GM19328 (cell line): ENCODE results near the gene STARD7.

Source experiments
- ATAC-seq: cut with Tn5 transposase; IDR thresholded peaks from one replicate; pipeline ENCODE4 v1.9.1; 2021; ENCODE audit warnings: mild to moderate bottlenecking, moderate library complexity; ENCODE audit not compliant: unreplicated experiment

The STARD7 gene

GRCh38 chr2:96138179-96139145, 70.2 kb downstream of the STARD7 start, which contains the start of gene ASTL:
TSS of gene ASTL (minus strand) at chr2:96138502. CDS start at chr2:96138436, 66 bp downstream.
- ATAC-seq, result no peak

- ATAC-seq, result no peak
These were observed 71.1 kb downstream of the STARD7 start for GRCh38 chr2:96137321-96138178.

GRCh38 chr2:96136129-96136720, 72.4 kb downstream of the STARD7 start:
- no peak for ATAC-seq

- ATAC-seq, result no peak
These were observed 73.0 kb downstream of the STARD7 start for GRCh38 chr2:96135621-96136020.

- no peak for ATAC-seq
These were observed 73.5 kb downstream of the STARD7 start for GRCh38 chr2:96135171-96135570.
